SK-N-SH (cell line): ENCODE data around the gene SULT1B1.

Source experiments
- ELF1 ChIP-seq: IDR thresholded peaks from 2 replicates; pipeline ENCODE4 v1.4.0; 2012
- EP300 ChIP-seq, 2 experiments: IDR thresholded peaks; 2 replicates each; pipeline versions ENCODE4 v1.4.0 to v1.6.1; 2012; ENCODE audit warnings: borderline replicate concordance in 1 of 2, low read depth in 1 of 2, low read length in 1 of 2
- EZH2phosphoT487 ChIP-seq: fragments of 200-600 bp; sonication (generic); IDR thresholded peaks from 2 replicates; pipeline ENCODE4 v1.6.1; 2017; ENCODE audit warnings: low read depth, mixed run types, mild to moderate bottlenecking, antibody characterized with exemption, moderate library complexity, borderline replicate concordance
- FOXJ3 ChIP-seq: sonication (generic); formaldehyde crosslinking; IDR thresholded peaks from 2 replicates; pipeline ENCODE4 v1.5.1; 2020; ENCODE audit warnings: mild to moderate bottlenecking, missing genetic modification reagents
- POLR2AphosphoS5 ChIP-seq: IDR thresholded peaks from 2 replicates; pipeline ENCODE4 v1.6.1; 2012; ENCODE audit warnings: low read depth, low read length
- SIN3A ChIP-seq: IDR thresholded peaks from 2 replicates; pipeline ENCODE4 v1.6.1; 2012; ENCODE audit warnings: low read depth, mild to moderate bottlenecking, low read length, moderate library complexity, borderline replicate concordance
- TAF1 ChIP-seq: IDR thresholded peaks from 2 replicates; pipeline ENCODE4 v1.6.1; 2012; ENCODE audit warnings: low read depth, mild to moderate bottlenecking, low read length, moderate library complexity, borderline replicate concordance
- TCF12 ChIP-seq: IDR thresholded peaks from 2 replicates; pipeline ENCODE4 v1.4.0; 2012
- TF ChIP-seq, protein P1 (sequence below): fragments of 200-600 bp; sonication (generic); IDR thresholded peaks from 2 replicates; pipeline ENCODE4 v1.6.1; 2017; ENCODE audit warnings: antibody characterized with exemption, mild to moderate bottlenecking, moderate library complexity
- TF ChIP-seq, protein P2 (sequence below): IDR thresholded peaks from 2 replicates; pipeline ENCODE4 v1.6.1; 2012; ENCODE audit warnings: mild to moderate bottlenecking, low read depth, low read length, moderate library complexity
- TF ChIP-seq, protein P3 (sequence below): IDR thresholded peaks from 2 replicates; pipeline ENCODE4 v1.4.0; 2012; ENCODE audit warnings: low read depth

DNA sequence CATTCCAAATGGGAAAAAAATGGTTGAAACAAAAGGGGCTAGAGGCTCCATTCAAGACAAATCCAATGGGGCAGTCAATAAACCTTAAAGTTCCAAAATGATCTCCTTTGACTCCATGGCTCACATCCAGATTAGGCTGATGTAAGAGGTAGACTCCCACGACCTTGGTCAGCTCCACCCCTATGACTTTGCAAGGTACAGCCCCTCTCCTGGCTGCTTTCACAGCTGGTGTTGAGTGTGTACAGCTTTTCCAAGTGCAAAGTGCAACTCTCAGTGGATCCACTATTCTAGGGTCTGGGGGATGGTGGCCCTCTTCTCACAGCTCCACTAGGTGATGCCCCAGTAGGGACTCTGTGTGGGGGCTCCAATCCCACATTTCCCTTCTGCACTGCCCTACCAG is 21.5 kb downstream of the SULT1B1 start:
- TF ChIP-seq, protein P1, sequence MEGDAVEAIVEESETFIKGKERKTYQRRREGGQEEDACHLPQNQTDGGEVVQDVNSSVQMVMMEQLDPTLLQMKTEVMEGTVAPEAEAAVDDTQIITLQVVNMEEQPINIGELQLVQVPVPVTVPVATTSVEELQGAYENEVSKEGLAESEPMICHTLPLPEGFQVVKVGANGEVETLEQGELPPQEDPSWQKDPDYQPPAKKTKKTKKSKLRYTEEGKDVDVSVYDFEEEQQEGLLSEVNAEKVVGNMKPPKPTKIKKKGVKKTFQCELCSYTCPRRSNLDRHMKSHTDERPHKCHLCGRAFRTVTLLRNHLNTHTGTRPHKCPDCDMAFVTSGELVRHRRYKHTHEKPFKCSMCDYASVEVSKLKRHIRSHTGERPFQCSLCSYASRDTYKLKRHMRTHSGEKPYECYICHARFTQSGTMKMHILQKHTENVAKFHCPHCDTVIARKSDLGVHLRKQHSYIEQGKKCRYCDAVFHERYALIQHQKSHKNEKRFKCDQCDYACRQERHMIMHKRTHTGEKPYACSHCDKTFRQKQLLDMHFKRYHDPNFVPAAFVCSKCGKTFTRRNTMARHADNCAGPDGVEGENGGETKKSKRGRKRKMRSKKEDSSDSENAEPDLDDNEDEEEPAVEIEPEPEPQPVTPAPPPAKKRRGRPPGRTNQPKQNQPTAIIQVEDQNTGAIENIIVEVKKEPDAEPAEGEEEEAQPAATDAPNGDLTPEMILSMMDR = no peak
- TF ChIP-seq TCF12 (no peak), SIN3A (no peak), EP300 (IDR thresholded peaks at IDR 0.05; ENCODE audit: borderline replicate concordance in 1 of 2, low read depth in 1 of 2, low read length in 1 of 2) (no peak), TAF1 (no peak), POLR2AphosphoS5 (no peak), EZH2phosphoT487 (no peak), FOXJ3 (CRISPR knock-in tag) (no peak), ELF1 (no peak)
- TF ChIP-seq, protein P2, sequence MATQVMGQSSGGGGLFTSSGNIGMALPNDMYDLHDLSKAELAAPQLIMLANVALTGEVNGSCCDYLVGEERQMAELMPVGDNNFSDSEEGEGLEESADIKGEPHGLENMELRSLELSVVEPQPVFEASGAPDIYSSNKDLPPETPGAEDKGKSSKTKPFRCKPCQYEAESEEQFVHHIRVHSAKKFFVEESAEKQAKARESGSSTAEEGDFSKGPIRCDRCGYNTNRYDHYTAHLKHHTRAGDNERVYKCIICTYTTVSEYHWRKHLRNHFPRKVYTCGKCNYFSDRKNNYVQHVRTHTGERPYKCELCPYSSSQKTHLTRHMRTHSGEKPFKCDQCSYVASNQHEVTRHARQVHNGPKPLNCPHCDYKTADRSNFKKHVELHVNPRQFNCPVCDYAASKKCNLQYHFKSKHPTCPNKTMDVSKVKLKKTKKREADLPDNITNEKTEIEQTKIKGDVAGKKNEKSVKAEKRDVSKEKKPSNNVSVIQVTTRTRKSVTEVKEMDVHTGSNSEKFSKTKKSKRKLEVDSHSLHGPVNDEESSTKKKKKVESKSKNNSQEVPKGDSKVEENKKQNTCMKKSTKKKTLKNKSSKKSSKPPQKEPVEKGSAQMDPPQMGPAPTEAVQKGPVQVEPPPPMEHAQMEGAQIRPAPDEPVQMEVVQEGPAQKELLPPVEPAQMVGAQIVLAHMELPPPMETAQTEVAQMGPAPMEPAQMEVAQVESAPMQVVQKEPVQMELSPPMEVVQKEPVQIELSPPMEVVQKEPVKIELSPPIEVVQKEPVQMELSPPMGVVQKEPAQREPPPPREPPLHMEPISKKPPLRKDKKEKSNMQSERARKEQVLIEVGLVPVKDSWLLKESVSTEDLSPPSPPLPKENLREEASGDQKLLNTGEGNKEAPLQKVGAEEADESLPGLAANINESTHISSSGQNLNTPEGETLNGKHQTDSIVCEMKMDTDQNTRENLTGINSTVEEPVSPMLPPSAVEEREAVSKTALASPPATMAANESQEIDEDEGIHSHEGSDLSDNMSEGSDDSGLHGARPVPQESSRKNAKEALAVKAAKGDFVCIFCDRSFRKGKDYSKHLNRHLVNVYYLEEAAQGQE = no peak
- TF ChIP-seq, protein P3, sequence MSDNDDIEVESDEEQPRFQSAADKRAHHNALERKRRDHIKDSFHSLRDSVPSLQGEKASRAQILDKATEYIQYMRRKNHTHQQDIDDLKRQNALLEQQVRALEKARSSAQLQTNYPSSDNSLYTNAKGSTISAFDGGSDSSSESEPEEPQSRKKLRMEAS = no peak
